T-helper 2 cell treated with Interferon-gamma antibody and Interleukin-4, amounts not matched to agents 100 ng/mL and 5 ng/mL, for 36 hours (primary cell): ENCODE measurements around the gene DISP3. TPM values are rescaled to one million over a fixed set of nuclear protein-coding genes. Genes with fewer than 3 reads are reported as not detected.

ENCODE experiments used
- intact Hi-C: fragments of 100-400 bp; cut with micrococcal nuclease; formaldehyde crosslinking; loops from one replicate; pipeline ENCODE4 v1.15.1; 2023
- total RNA-seq: library from RNA; stranded (reverse); gene quantifications from 2 replicates; pipeline ENCODE4 v1.2.3, GENCODE V29; 2022

The DISP3 gene
- total RNA-seq, 1 donor from 2014 or later: 0.50 TPM

DNA sequence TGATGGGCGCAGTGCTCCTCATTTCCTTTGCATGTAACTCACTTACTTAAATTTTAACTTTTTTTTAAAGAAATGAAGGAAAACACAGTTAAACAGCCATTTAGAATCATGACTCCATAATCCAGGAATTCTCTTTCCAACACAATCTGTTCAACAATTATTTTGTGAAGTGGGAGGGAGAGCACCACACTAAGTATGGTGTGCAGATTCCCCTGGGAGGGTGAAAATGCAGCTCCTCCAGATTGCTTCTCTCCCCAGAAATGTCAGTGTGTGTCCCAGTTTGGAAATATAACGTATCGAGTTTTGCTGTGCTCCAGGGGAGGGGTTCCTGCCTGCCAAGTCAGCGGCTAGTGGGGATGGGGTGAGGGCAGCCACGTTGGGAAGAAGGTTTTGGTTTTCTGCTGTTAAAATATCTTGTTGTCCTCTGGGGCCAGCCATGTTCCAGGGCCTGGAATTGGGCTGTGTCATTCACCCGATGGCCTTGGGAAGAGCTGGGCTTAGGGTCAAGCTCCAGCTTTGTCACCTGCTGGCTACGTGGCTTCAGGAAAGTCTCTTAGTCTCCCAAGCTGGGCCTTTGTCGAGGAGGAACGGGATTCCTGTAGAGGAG is 17.3 kb upstream of the DISP3 start:
- intact Hi-C loops: no loop called here

DNA sequence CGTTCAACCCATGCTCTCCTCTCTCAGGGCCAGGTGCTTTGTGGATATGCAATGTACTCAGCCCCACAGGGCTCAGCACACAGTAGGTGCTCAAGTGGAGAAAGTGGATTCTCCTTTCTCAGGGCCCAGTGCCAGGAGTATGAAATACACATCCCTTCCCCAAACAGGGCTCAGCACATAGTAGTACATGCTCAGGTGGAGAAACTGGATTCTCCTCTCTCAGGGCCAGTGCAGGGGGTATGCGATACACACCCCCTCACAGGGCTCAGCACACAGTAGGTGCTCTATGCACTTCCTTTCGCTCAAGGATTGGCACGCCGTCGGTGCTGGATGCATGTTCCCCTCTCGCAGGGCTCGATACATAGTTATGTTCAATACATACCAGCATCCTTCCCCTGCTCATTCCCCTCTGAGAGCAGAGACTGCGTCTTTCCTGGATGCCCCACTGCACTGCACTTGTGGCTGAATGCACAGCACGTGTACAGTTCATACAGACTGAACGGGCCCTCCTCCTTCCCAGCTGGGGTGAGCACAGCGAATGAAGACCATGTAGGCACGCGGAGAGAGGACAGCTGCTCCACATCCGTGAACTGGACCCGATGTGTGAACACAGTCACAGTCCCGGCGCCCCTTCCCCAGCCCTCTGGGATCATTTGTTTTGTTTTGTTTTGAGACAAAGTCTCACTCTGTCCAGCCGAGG is 16.6 kb upstream of the DISP3 start:
- intact Hi-C loops: no loop called here

DNA sequence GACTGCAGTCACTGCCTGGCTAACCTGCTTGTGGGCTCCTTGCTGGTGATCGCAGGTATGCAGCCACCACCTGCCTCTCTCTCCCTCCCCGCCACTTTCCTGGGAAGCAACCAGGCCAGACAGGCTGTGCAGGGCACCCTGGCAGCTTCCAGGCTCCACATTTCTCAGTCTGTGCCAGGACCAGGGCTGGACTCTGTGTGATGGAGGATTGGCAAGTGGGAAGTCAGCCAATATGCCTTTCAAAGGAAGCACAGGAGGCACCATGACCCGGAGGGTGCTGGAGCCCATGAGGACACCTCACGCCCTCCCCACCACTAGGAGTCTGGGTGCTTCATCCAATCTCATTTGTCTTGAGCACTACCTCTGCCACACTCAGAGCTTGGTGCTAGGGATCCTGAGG is 15.8 kb upstream of the DISP3 start:
- intact Hi-C loops: no loop called here

DNA sequence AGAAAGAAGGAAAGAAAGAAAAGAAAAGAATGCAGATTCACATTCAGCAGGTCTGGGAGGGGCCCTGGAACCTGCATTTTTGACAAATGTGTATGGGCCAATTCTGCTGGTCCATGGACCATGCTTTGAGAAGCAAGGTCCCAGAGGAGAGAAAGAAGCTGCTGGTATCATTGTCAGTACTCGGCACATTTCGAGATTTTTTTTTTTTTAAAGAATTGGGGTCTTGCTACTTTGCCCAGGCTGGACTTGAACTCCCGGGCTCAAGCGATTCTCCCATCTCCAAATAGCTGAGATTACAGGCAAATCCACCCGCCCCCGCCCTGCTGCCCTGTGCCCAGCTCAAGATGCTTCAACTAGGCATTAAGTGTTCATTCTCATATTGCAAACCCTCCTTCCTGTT is 13.6 kb upstream of the DISP3 start:
- intact Hi-C loops: no loop called here

DNA sequence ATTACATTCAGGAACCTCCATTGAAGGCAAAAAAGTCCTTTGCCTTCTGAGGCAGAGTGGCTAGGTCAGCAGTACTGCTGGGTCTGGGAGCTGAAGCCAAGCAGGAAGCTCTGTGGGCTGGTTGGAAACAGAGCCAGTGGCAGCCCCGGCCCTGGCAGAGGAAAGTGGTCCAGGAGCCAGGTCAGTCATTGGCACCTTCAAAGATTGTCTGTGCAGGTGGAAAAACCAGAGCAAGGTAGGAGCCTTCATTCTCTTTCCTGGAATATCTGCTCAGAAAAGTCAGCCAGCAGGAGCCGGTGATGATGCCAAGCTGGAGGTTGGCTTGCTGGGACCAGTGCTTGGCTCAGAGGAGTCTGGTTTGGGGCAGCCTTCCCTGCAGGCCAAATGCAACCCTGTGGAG is 12.5 kb upstream of the DISP3 start:
- intact Hi-C loops: no loop called here

DNA sequence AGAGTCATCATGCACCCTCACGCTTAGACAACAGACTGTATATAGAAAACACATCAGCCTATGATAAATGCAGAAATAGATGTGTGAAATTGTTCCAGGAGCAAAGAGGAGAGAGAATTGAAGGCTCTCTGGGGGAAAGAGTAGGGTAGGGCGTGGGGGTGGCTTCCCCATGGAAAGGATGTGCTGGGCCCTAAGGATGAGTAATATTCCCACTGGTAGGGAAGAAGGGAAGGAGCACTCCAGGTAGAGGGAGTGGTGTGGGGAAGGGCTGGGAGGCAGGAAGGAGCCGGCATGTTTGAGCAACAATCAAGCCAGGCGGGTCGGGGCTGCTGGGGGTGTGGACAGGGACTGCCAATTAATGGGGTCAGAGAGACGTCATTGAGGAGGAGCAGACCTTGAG is 10.1 kb upstream of the DISP3 start:
- intact Hi-C loops: no loop called here

DNA sequence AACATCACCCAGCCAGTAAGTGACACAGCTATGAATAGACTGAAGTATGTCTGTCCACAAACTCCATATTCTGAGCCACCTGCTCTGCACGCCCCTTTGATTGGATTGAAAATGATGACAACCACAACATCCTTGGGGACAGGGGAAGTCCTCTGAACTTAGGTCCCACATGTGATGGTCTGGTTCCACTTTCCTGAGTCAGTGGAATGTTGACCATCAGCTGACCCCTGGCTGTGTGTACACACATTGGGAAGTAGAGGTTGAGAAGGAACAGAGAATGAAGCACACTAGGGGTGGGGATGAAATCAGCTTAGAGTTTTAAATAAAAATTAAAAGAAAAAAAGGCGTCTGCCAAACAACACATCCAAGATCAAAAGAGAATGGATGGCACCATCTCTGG is 8.0 kb upstream of the DISP3 start:
- intact Hi-C loops: loop anchor here (10.0 kb wide), 1 partner anchor 174 kb away; no protein-coding TSS in a partner anchor

DNA sequence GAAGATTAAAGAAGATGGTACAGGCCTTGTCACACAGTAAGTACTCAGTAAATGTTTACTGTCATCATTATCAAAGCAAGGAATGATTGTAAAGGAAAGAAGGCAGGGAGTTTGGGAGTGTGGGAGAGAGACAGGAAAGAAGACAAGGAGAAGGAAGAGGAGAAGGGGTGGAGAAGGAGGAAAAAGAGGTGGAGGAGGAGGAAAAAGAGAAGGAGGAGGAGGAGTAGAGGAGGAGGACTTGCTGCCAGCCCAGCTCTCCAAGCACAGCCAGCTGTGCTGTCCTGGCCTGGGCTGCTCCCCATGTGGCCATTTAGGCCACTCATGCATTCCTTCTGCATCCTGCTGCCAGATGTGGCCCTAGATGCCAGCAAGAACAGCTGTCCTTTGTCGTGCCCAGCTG is 7.5 kb upstream of the DISP3 start:
- intact Hi-C loops: loop anchor here (10.0 kb wide), 1 partner anchor 173 kb away; no protein-coding TSS in a partner anchor

DNA sequence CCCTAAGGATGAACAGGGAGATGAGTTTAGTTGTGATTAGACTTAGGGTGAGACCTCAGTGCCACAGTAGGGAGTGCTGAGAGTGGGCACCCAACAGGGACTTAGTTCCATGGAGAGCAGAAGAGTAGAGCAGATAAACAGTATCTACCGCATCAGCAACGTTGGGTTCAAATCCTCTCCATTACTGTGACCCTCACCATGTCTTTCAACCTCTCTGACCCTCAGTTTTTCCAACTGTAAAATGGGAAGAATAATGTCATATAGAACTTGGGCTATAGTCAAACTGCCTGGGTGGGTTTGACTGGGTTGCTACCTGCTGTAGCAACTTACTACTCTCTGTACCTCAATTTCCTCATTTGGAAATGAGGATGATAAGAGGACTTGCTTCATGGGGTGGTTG is 6.7 kb upstream of the DISP3 start:
- intact Hi-C loops: loop anchor here (10.0 kb wide), 1 partner anchor 173 kb away; no protein-coding TSS in a partner anchor

DNA sequence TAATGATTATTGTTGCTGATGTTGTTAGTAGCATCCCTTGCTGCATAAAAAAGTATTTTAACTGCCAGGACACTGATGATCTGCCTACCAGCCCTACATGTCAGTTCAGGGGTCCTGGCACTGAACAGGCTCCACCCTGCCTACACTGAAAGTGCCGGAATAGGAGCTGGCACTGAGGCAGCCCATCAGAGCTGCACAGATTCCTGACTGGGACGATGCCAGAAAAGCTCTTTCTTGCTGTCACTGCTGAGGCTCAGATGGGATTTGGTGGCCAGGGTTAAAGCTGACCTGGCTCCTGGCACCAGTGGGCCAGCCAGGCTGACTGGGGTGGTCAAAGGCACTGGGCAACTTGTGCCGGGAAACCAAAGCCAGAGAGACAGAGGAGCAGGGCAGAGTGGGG is 6.2 kb upstream of the DISP3 start:
- intact Hi-C loops: loop anchor here (10.0 kb wide), 1 partner anchor 172 kb away; no protein-coding TSS in a partner anchor

DNA sequence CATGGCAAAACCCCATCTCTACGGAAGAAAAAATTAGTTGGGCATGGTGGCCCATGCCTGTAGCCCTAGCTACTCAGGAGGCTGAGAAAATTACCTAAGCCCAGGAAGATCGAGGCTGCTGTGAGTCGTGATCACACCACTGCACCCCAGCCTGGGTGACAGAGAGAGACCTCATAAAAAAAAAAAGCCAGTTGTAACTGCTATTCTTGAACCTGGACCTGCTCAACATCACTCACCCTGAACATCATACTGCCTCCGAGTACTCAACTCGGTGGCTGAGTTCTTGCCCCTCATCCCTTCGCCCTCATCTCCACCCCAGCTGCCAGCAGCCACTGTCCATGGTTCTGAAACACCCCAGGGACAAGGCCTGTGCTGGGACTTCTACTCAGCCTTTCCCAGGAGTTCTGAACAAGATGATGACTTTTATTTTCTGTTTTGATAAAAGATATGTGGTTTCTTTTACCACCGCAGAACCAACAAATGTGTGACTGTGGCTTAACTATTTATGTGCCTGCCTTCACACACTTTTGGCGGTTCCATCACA is 5.4 kb upstream of the DISP3 start:
- intact Hi-C loops: loop anchor here (10.0 kb wide), 1 partner anchor 171 kb away; no protein-coding TSS in a partner anchor

DNA sequence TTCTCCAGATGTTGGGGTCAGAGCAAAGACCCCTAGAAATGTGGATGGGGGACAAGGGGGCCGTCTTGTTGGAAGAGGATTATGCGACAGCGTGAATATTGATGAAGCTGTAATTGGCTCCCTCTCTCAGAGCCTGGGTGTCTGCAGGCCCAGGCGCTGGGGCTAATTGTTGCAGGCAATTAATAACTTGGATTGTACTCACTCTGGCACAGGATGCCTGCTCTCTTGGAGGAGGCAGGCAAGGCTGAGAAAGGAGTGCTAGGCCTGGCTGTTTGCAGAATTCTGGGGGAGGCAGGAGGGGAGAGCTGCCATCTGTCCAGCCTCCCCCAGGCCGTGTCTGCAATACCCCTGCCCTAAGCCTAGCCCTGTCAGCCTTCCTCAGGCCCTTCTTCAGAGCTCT is 4.1 kb upstream of the DISP3 start:
- intact Hi-C loops: loop anchor here (10.0 kb wide), 1 partner anchor 170 kb away; no protein-coding TSS in a partner anchor

DNA sequence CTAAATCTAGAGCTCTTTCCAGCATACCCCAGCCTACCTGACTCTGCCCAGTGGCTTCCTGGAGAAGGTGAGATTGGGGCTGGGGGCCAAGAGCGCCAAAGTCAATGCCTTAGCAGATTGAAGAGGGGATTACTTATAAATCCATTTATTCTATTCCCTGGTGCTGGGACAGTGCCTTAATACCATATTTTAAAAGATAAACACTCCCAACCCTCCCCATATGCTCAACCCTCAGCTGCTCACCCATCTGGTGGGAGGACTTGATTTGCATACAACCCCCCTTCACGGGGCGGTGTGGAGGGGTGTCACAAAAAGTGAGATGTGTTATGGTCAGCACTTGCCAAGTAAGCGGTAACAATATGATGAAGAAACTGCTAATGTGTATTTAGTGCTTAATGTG is 3.2 kb upstream of the DISP3 start:
- intact Hi-C loops: loop anchor here (10.0 kb wide), 1 partner anchor 169 kb away; no protein-coding TSS in a partner anchor

DNA sequence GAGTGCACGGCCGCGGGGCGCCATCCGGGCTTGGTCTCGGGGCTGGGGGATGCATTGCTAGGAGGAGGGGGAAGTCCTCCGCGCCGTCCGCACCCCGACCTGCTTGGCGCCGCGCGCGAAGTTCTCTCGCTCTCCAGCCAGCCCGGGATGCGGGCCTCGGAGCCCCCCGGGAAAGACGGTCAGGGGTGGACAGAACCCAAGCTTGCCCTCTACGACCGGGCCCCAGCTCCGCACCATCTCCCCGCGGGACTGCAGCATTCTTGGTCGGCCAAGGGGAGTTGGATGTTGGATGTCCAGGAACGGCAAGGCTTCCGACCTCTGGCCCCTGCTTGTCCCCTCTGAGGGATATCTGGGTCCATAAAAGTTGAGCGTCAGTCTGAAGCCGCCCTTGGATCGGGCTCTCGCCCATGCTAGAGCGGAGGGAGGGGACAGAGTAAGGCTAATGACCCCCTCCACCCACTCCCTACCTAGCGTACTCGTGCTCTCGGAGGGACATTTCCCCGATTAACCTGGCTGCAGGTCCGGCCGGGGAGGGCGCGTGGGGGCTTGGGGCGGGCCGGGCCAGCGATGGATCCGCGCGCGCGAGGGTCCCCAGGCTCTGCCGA is 522 bp downstream of the DISP3 start:
- intact Hi-C loops: loop anchor here (10.0 kb wide), 1 partner anchor 165 kb away; no protein-coding TSS in a partner anchor

DNA sequence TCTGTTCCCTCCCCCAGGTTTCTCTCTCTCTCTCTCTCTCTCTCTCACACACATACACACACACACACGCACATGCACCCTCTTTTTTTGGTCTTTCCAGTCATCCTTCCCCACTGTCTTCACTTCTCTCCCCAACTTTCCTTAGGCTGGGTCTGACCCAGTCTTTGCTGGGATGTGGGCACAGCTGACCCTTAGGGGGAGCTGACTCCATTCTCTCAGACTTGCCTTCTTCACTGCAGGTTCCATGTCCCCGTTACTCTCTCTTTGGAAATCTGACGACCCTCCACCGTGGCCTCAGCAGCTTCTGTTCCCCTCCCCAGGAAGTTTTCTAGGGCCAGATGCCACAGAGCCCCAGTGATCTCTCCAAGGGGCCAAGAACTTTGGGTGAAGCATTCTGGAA is 2.1 kb downstream of the DISP3 start:
- intact Hi-C loops: no loop called here

DNA sequence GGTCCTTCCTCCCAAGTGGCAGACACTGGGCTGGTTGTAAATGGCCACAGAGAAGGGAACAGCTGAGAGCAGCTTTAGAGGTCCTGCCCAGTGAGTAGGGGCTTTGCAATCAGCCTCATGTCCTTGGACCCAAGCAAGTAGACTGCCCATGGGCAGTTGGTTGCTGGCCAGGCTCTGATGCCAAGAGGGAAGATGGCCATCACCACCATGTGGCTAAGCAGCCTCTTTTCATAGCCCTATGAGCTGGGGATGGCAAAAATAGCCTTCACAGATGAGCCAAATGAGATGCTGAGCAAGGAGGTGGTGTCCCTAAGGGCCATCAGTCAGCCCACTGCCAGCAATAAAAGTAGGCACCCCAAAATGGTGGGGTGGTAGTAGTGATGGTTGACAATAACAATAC is 3.2 kb downstream of the DISP3 start:
- intact Hi-C loops: no loop called here

DNA sequence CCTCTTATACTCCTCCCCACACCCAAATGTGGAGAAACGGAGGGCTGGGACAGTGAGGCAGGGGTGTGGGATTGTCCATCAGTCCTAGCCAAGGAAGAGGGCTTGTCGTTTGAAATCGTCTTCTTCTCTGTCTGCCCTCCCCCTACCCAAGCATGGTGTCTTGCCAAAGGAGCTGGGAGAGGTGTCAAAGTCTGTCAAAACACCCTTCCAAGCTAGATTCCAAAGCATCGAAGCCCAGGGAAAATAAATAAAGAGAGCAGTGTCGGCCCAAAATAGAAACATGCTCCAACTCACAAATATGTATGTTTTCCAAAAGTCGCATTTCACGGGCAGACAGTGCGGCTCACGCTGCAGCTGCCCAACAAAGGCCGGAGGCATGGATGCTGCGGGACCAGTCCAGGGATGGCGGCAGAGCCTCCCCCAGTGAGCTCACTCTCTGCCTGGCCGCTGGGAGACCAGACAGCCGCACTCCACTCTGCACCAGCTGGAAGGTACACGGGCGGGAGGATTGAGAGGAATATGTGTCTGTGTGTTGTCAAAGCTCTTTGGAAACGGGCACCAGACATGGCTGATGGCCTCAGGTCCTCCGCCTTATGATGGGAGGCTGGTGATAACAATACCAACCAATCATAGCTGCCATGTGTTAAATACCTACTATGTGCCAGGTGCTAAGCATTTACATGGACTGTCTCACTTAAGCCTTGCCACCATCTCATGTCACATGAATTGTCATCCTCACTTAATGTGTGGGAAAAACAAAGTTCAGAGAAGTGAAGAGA is 3.9 kb downstream of the DISP3 start:
- intact Hi-C loops: no loop called here

DNA sequence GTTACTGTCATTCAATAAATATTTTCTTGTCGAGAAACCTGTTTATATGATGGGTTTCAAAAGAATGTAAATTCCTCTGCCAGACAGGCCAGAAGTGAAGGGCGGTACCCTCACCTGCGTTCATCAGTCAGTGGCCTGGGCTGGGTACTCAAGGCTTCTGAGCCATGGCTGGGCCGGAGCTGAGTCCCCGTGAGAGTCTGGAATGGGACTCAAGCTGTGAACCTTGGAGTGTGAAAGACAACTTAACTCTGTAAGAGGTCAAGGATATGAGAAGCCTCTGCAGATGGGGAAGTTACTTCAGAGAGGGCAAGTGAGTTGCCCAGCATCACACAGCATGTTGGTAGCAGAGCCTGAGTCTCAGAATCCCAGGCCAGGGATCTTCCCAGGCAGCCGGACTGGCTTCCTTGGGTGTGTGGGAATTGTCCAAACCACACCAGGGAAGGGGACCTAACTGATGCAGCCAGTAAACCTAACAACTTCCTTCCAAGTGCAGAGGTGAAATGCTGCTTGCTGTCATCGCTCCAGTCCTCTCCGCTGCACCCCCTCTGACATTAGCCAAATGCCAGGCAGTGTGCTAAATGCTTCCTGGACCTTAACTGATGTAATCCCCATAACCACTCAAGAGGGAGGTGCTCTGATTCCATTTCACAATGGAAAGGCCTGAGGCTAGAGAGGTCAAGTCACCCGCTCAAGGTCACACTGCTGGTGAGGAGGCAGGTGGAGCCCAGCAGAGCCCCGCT is 4.8 kb downstream of the DISP3 start:
- intact Hi-C loops: no loop called here

DNA sequence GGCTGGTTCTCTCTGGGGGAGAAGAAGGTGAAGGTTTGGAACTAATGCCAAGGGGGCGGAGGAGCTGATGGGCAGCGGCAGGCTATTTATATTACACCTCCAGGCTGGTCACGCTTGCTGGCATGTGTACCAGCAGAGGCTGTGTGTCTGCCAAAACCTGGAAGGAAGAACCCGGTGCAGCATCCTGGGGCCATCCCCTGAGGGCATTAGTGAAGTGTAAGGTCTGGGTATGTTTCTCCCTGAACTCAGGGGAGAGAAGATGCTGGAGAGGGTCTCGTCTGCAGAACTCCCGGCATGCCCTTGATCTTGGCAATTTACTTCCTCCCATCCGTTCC is 5.3 kb downstream of the DISP3 start:
- intact Hi-C loops: no loop called here

DNA sequence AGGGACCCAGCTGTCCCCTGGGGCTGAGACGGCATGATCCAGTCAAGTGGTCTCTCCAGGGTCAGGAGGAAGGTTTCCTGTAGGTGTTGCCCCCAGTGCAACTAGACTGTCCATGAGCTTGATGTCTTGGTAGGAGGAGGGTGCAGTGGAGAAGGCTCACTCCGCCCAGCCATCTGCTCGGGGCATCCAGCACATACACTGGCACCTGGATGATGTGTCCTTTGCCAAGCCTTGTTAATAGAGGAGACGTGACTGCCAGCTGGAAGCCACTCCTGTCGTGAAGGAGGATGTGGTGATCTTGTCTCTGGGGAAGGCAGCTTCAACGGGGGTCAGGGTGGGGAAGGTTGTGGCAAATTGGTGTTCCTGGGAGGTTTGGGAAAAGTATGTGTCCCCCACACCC is 6.2 kb downstream of the DISP3 start:
- intact Hi-C loops: no loop called here
